Omental fat pad (tissue), 4 donors: Measurements from ENCODE around the gene SLC45A3. TPM values are rescaled to one million over a fixed set of nuclear protein-coding genes. Genes with fewer than 3 reads are reported as not detected.

Source experiments
- ATAC-seq: fragments of 150-250 bp; one replicate; pipeline ENCODE4 v1.9.1; 2016; ENCODE audit warnings: mild to moderate bottlenecking, moderate library complexity; ENCODE audit not compliant: low FRiP score
- DNase-seq: peaks from one replicate; pipeline ENCODE4 v3.0.0-alpha.2; 2019; ENCODE audit warnings: low spot score
- CTCF ChIP-seq, 3 donors: fragments of 450-650 bp; IDR thresholded peaks; one replicate each; pipeline ENCODE4 v1.5.1; 2016 to 2017; ENCODE audit warnings: antibody characterized with exemption in 3 of 3, mild to moderate bottlenecking in 3 of 3, moderate library complexity in 2 of 3
- total RNA-seq, 4 donors: library from RNA; depleted of rRNA; stranded (reverse); fragments of >200 nt; gene quantifications; one replicate each; pipeline ENCODE4 v1.1.0, GENCODE V29; 2016

SLC45A3 gene
- total RNA-seq, 4 donors from 2014 or later = 1.6 to 2.4 (median 2.1) TPM

- DNase-seq = no peak
- ATAC-seq = no peak
- TF ChIP-seq CTCF (IDR thresholded peaks at IDR 0.05) = no peak
Observed at GRCh38 chr1:205663286-205663936, 16.9 kb downstream of the SLC45A3 start.

- no peak for TF ChIP-seq CTCF (IDR thresholded peaks at IDR 0.05)
- ATAC-seq (no peak), DNase-seq (no peak)
Observed at GRCh38 chr1:205662791-205663190, 17.5 kb downstream of the SLC45A3 start.

GRCh38 chr1:205662135-205662738 lies 18.1 kb downstream of the SLC45A3 start:
- TF ChIP-seq CTCF (IDR thresholded peaks at IDR 0.05) = no peak
- DNase-seq (no peak), ATAC-seq (no peak)

GRCh38 chr1:205661429-205662134 lies 18.7 kb downstream of the SLC45A3 start:
- no peak for TF ChIP-seq CTCF (IDR thresholded peaks at IDR 0.05)
- no peak for ATAC-seq
- DNase-seq = no peak

- TF ChIP-seq CTCF (IDR thresholded peaks at IDR 0.05) = no peak
- DNase-seq (no peak), ATAC-seq (no peak)
Observed at GRCh38 chr1:205660361-205660760, 19.9 kb downstream of the SLC45A3 start.

- no peak for TF ChIP-seq CTCF (IDR thresholded peaks at IDR 0.05)
- ATAC-seq (peak; percentile 75), DNase-seq (peak; percentile 72)
Observed at GRCh38 chr1:205658943-205659581, 21.2 kb downstream of the SLC45A3 start.
